Endothelial cell of umbilical vein (primary cell): ENCODE results near the gene ATG13.

Source experiments
- EZH2 ChIP-seq: IDR thresholded peaks from 2 replicates; pipeline ENCODE4 v1.6.1; 2012; ENCODE audit warnings: borderline replicate concordance, low read depth, mild to moderate bottlenecking, moderate library complexity, low read length, inconsistent platforms; ENCODE audit not compliant: severe bottlenecking
- GATA2 ChIP-seq: IDR thresholded peaks from 2 replicates; pipeline ENCODE4 v1.7.0; 2011; ENCODE audit warnings: low read depth, mild to moderate bottlenecking, moderate library complexity, mixed read lengths, low read length; ENCODE audit not compliant: insufficient read length, insufficient read depth
- MYC ChIP-seq: IDR thresholded peaks from one replicate; pipeline ENCODE4 v1.6.1; 2011; ENCODE audit warnings: mild to moderate bottlenecking, low read depth, low read length
- POLR2A ChIP-seq: IDR thresholded peaks from 2 replicates; pipeline ENCODE4 v1.6.1; 2012; ENCODE audit warnings: low read depth, mild to moderate bottlenecking, control low read depth, low read length
- POLR2AphosphoS5 ChIP-seq: IDR thresholded peaks from 2 replicates; pipeline ENCODE4 v1.6.1; 2012; ENCODE audit warnings: low read depth, mild to moderate bottlenecking, control low read depth, low read length, moderate library complexity; ENCODE audit not compliant: insufficient read depth
- TF ChIP-seq, protein P1 (sequence below), 2 donors: IDR thresholded peaks; 1 replicate in 1 of 2; 2 replicates in 1 of 2; pipeline ENCODE4 v1.5.1; 2011; ENCODE audit warnings: low read length in 2 of 2, mild to moderate bottlenecking in 2 of 2, moderate library complexity in 2 of 2, control low read depth in 1 of 2, inconsistent platforms in 1 of 2, low read depth in 1 of 2; ENCODE audit not compliant: insufficient read depth in 1 of 2; ENCODE audit errors: extremely low read depth in 1 of 2

DNA sequence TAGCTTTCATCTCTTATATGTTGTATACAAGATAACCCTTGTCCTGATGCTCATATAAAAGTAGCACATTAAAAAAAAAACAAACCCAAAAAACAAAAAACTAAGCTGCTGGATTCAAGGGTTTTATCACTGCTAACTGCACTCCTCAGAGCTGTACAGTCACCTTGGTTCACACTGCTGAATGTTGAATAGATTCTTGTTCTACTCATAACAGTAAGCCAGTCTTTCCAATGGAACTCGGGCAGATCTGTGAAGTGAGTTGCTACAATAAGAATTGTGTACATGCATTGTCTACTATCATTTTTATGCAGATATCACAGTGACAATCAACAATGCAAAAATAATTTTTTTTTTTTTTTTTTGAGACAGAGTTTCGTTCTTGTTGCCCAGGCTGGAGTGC is 5.0 kb upstream of the ATG13 start:
- TF ChIP-seq, protein P1, sequence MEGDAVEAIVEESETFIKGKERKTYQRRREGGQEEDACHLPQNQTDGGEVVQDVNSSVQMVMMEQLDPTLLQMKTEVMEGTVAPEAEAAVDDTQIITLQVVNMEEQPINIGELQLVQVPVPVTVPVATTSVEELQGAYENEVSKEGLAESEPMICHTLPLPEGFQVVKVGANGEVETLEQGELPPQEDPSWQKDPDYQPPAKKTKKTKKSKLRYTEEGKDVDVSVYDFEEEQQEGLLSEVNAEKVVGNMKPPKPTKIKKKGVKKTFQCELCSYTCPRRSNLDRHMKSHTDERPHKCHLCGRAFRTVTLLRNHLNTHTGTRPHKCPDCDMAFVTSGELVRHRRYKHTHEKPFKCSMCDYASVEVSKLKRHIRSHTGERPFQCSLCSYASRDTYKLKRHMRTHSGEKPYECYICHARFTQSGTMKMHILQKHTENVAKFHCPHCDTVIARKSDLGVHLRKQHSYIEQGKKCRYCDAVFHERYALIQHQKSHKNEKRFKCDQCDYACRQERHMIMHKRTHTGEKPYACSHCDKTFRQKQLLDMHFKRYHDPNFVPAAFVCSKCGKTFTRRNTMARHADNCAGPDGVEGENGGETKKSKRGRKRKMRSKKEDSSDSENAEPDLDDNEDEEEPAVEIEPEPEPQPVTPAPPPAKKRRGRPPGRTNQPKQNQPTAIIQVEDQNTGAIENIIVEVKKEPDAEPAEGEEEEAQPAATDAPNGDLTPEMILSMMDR (IDR thresholded peaks at IDR 0.05; ENCODE audit: extremely low read depth in 1 of 2, insufficient read depth in 1 of 2, low read depth in 1 of 2, low read length in 2 of 2): no peak
- TF ChIP-seq POLR2A (no peak), POLR2AphosphoS5 (no peak), EZH2 (no peak), GATA2 (no peak), MYC (no peak)
